ENCODE results near the gene TNFSF9. TPM values are rescaled to one million over a fixed set of nuclear protein-coding genes. Genes with fewer than 3 reads are reported as not detected.
"Not testable (repeated sequence)": the region's sequence is repeated elsewhere in the genome, so short reads cannot be mapped to it uniquely, and the experiment has no call there.

Gene TNFSF9
- total RNA-seq, 4 donors from 2014 or later, result 0.53 to 0.95 TPM; not detected in 2

- DNase-seq, result no peak
- no peak overlapping the region for H3K4me3 ChIP-seq
- TF ChIP-seq POLR2A (IDR thresholded peaks at IDR 0.05), result no peak
- TF ChIP-seq, protein P1, sequence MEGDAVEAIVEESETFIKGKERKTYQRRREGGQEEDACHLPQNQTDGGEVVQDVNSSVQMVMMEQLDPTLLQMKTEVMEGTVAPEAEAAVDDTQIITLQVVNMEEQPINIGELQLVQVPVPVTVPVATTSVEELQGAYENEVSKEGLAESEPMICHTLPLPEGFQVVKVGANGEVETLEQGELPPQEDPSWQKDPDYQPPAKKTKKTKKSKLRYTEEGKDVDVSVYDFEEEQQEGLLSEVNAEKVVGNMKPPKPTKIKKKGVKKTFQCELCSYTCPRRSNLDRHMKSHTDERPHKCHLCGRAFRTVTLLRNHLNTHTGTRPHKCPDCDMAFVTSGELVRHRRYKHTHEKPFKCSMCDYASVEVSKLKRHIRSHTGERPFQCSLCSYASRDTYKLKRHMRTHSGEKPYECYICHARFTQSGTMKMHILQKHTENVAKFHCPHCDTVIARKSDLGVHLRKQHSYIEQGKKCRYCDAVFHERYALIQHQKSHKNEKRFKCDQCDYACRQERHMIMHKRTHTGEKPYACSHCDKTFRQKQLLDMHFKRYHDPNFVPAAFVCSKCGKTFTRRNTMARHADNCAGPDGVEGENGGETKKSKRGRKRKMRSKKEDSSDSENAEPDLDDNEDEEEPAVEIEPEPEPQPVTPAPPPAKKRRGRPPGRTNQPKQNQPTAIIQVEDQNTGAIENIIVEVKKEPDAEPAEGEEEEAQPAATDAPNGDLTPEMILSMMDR (IDR thresholded peaks at IDR 0.05), result no peak
- no peaks in the 10 kb centered on the region for H3K27me3 ChIP-seq
- H3K27ac ChIP-seq, result no peak overlapping the region
- peaks cover 0 to 8% (median 0%) of the 10 kb centered on the region in 4 donors for H3K4me1 ChIP-seq
- no peaks in the 10 kb centered on the region for H3K9me3 ChIP-seq
- H3K36me3 ChIP-seq, result no peaks in the 10 kb centered on the region
Observed at GRCh38 chr19:6556043-6556449, 25.2 kb downstream of the TNFSF9 start.

DNA sequence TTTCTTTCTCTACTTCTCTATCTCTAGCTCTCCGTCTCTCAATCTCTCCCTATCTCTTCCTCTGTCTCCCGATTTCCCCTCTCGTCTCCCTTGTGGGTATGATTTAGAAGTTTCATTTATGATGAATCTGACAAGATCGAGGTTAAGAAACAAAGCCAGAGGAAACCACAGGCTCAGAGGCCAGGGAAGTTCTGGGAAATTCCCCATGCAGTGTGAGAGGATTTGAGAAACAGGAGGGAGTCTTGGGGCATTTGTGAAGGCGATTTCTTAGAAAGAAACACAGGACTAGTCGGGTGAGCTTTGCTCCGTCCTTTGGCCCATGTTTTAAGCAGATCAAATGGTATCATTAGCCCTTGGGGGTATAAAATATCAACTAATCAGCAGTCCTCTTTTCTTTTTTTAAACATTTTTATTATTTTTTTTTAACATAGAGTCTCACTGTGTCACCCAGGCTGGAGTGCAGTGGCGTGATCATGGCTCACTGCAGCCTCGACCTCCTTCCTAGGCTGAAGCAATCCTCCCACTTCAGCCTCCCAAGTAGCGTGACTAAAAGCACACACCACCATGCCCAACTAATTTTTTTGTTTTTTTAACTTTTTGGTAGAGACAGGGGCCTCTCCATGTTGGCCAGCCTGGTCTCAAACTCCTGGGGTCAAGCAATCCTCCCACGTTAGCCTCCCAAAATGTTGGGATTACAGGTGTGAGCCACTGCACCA lies 25.8 kb downstream of the TNFSF9 start:
- no peak for TF ChIP-seq POLR2A (IDR thresholded peaks at IDR 0.05)
- TF ChIP-seq, protein P1 (IDR thresholded peaks at IDR 0.05), result no peak
- H3K4me3 ChIP-seq, result no peak overlapping the region

GRCh38 chr19:6562437-6562836 lies 31.6 kb downstream of the TNFSF9 start:
- H3K4me1 ChIP-seq, H3K27ac ChIP-seq, H3K4me3 ChIP-seq, H3K27me3 ChIP-seq, H3K9me3 ChIP-seq, H3K36me3 ChIP-seq, DNase-seq: not testable (repeated sequence)

More for the DNA sequence above, 25.8 kb downstream of the TNFSF9 start:
- no peak for DNase-seq
- no peaks in the 10 kb centered on the region for H3K9me3 ChIP-seq
- H3K27me3 ChIP-seq, result no peaks in the 10 kb centered on the region
- peaks cover 0 to 6% (median 0%) of the 10 kb centered on the region in 4 donors for H3K4me1 ChIP-seq
- H3K27ac ChIP-seq, result no peak overlapping the region
- H3K36me3 ChIP-seq, result no peaks in the 10 kb centered on the region

DNA sequence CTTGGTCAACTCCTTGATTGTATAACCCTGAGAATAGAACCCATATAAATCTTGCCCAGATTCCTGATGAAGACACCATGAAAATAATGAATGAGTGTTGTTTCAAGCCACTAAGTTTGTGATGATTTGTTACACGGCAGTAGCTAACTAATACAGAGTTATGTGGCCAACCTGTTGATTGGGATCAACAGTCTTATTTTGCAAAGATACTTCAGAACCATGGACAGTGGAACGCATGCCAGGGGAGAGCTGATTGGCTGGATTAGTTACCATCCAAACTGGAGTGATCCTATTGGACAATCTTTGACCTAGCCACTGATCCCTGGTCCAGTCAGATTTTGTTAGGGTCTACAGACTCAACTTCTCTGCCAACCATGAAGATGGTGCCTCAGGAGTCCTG lies 33.6 kb downstream of the TNFSF9 start:
- H3K27ac ChIP-seq, result no peak overlapping the region
- H3K27me3 ChIP-seq, result no peaks in the 10 kb centered on the region
- H3K36me3 ChIP-seq, result no peaks in the 10 kb centered on the region
- no peak overlapping the region for H3K4me3 ChIP-seq
- H3K4me1 ChIP-seq, result no peaks in the 10 kb centered on the region
- TF ChIP-seq, protein P1 (IDR thresholded peaks at IDR 0.05), result no peak
- no peak for TF ChIP-seq POLR2A (IDR thresholded peaks at IDR 0.05)
- peaks cover 0 to 5% (median 0%) of the 10 kb centered on the region in 4 donors for H3K9me3 ChIP-seq
- DNase-seq, result no peak

- not testable (repeated sequence) for DNase-seq, H3K4me3 ChIP-seq, H3K9me3 ChIP-seq, H3K4me1 ChIP-seq, H3K27ac ChIP-seq, H3K36me3 ChIP-seq, H3K27me3 ChIP-seq
Observed at GRCh38 chr19:6566727-6567126, 35.9 kb downstream of the TNFSF9 start.

DNA sequence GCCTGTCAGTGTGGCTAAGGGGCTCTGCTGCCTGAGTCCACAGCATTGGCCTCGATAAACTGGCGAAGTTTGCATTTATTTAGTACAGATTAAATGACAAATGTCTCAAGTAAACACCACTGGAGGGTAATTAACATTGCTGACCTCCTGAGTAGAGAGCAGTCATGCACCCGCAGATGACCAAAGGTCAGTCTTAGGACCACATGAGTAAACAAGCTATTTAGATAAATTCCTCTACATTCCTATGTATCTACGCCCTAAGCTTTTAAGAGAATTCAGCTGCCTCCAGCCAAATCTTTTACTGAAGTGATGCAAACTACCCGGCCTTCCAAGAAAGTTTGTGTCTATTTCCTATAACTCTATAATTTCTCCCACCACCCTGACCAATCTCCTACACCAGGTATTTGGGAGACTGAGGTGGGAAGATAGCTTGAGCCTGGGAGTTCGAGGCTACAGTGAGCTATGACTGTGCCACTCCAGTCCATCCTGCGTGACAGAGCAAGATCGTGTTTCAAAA lies 37.2 kb downstream of the TNFSF9 start:
- Histone ChIP-seq H3K9me3 (peaks cover 0 to 5% (median 0%) of the 10 kb centered on the region in 4 donors), H3K36me3 (no peaks in the 10 kb centered on the region), H3K4me3 (no peak overlapping the region), H3K4me1 (no peaks in the 10 kb centered on the region), H3K27me3 (no peaks in the 10 kb centered on the region), H3K27ac (no peak overlapping the region)
- no peak for TF ChIP-seq POLR2A (IDR thresholded peaks at IDR 0.05)
- TF ChIP-seq, protein P1 (IDR thresholded peaks at IDR 0.05), result no peak
- no peak for DNase-seq

Measured in Peyer's patch (tissue), 4 donors.